T follicular helper cell (primary cell): ENCODE results near the gene TTC9.

Source experiments
- DNase-seq: peaks from one replicate; pipeline ENCODE4 v3.0.0-alpha.2; 2020; ENCODE audit warnings: low read depth

Gene TTC9

GRCh38 chr14:70645892-70646291, 4.2 kb downstream of the TTC9 start:
- DNase-seq = no peak

- DNase-seq = no peak
Measured at GRCh38 chr14:70646705-70647104, 5.0 kb downstream of the TTC9 start.

- no peak for DNase-seq
Measured at GRCh38 chr14:70648346-70648745, 6.6 kb downstream of the TTC9 start.

- no peak for DNase-seq
Measured at GRCh38 chr14:70649803-70650202, 8.1 kb downstream of the TTC9 start.

GRCh38 chr14:70651522-70651921, 9.8 kb downstream of the TTC9 start:
- DNase-seq = no peak

- DNase-seq = no peak
Measured at GRCh38 chr14:70652871-70653270, 11.2 kb downstream of the TTC9 start.

- DNase-seq = no peak
Measured at GRCh38 chr14:70653662-70654061, 11.9 kb downstream of the TTC9 start.

- no peak for DNase-seq
Measured at GRCh38 chr14:70654632-70655031, 12.9 kb downstream of the TTC9 start.

GRCh38 chr14:70655110-70655826, 13.6 kb downstream of the TTC9 start:
- peak; percentile 75 for DNase-seq

GRCh38 chr14:70658899-70659298, 17.2 kb downstream of the TTC9 start:
- DNase-seq = no peak

- peak; percentile 50 for DNase-seq
Measured at GRCh38 chr14:70660967-70661893, 19.5 kb downstream of the TTC9 start.

- no peak for DNase-seq
Measured at GRCh38 chr14:70662080-70662479, 20.4 kb downstream of the TTC9 start.

GRCh38 chr14:70662816-70663215, 21.1 kb downstream of the TTC9 start:
- DNase-seq = no peak

GRCh38 chr14:70663707-70664179, 22.0 kb downstream of the TTC9 start:
- no peak for DNase-seq

GRCh38 chr14:70664698-70665447, 23.2 kb downstream of the TTC9 start:
- DNase-seq = no peak

GRCh38 chr14:70665448-70666360, 24.0 kb downstream of the TTC9 start:
- no peak for DNase-seq

GRCh38 chr14:70666361-70666686, 24.6 kb downstream of the TTC9 start:
- no peak for DNase-seq

- no peak for DNase-seq
Measured at GRCh38 chr14:70670992-70671651, 29.4 kb downstream of the TTC9 start.

GRCh38 chr14:70671652-70672644, 30.2 kb downstream of the TTC9 start:
- DNase-seq = no peak

- DNase-seq = no peak
Measured at GRCh38 chr14:70677341-70677740, 35.6 kb downstream of the TTC9 start.
